GM18907 (cell line): Measurements from ENCODE around the gene TTC39B.
"Not testable (repeated sequence)": the region's sequence is repeated elsewhere in the genome, so short reads cannot be mapped to it uniquely, and the experiment has no call there.

ENCODE experiments used
- ATAC-seq: cut with Tn5 transposase; IDR thresholded peaks from one replicate; pipeline ENCODE4 v1.9.1; 2021; ENCODE audit warnings: mild to moderate bottlenecking, moderate library complexity; ENCODE audit not compliant: unreplicated experiment

Gene TTC39B

GRCh38 chr9:15306757-15307522 is at the start of gene TTC39B:
TSS of gene TTC39B (minus strand) at chr9:15307216. CDS start at chr9:15307125, 91 bp downstream.
- peak; percentile 97 for ATAC-seq

GRCh38 chr9:15355669-15356068 is 48.7 kb upstream of the TTC39B start:
- no peak for ATAC-seq

GRCh38 chr9:15354713-15355112 is 47.7 kb upstream of the TTC39B start:
- ATAC-seq = no peak

- no peak for ATAC-seq
Measured at GRCh38 chr9:15353892-15354291, 46.9 kb upstream of the TTC39B start.

- ATAC-seq = no peak
Measured at GRCh38 chr9:15352306-15352705, 45.3 kb upstream of the TTC39B start.

- no peak for ATAC-seq
Measured at GRCh38 chr9:15349892-15350761, 43.1 kb upstream of the TTC39B start.

GRCh38 chr9:15346837-15347236 is 39.8 kb upstream of the TTC39B start:
- no peak for ATAC-seq

- ATAC-seq = no peak
Measured at GRCh38 chr9:15344191-15344590, 37.2 kb upstream of the TTC39B start.

- no peak for ATAC-seq
Measured at GRCh38 chr9:15333376-15333881, 26.4 kb upstream of the TTC39B start.

- ATAC-seq = no peak
Measured at GRCh38 chr9:15332939-15333338, 25.9 kb upstream of the TTC39B start.

GRCh38 chr9:15329539-15330109 is 22.6 kb upstream of the TTC39B start:
- ATAC-seq = no peak

- ATAC-seq = no peak
Measured at GRCh38 chr9:15328946-15329345, 21.9 kb upstream of the TTC39B start.

GRCh38 chr9:15322695-15323094 is 15.7 kb upstream of the TTC39B start:
- not testable (repeated sequence) for ATAC-seq

GRCh38 chr9:15319661-15320060 is 12.6 kb upstream of the TTC39B start:
- ATAC-seq = not testable (repeated sequence)

GRCh38 chr9:15317836-15318235 is 10.8 kb upstream of the TTC39B start:
- no peak for ATAC-seq

GRCh38 chr9:15311607-15312006 is 4.6 kb upstream of the TTC39B start:
- ATAC-seq = no peak

GRCh38 chr9:15310107-15310850 is 3.3 kb upstream of the TTC39B start:
- ATAC-seq = no peak

GRCh38 chr9:15308511-15308910 is 1.5 kb upstream of the TTC39B start:
- no peak for ATAC-seq

GRCh38 chr9:15307523-15307841 is 466 bp upstream of the TTC39B start:
- peak; percentile 35 for ATAC-seq

- peak; percentile 25 for ATAC-seq
Measured at GRCh38 chr9:15306068-15306756, 804 bp downstream of the TTC39B start.
